Right cardiac atrium (tissue), 5 donors: ENCODE measurements around the gene SLC66A2. TPM values are rescaled to one million over a fixed set of nuclear protein-coding genes. Genes with fewer than 3 reads are reported as not detected.
A peak's percentile ranks its signal among the peaks of the same experiment; 100 is the strongest.

ENCODE experiments used
- ATAC-seq, 2 donors: fragments of 200-7000 bp; cut with Tn5 transposase; one replicate each; pipeline versions ENCODE4 v1.8.0 to v1.9.1; 2020; ENCODE audit warnings: moderate library complexity in 2 of 2, mild to moderate bottlenecking in 1 of 2
- DNase-seq, 3 donors: peaks; one replicate each; pipeline ENCODE4 v3.0.0-alpha.2; 2020
- H3K27ac ChIP-seq: one replicate; pipeline ENCODE4 v1.5.1; 2013; ENCODE audit warnings: mild to moderate bottlenecking, low read length, control low read depth, moderate library complexity
- H3K27me3 ChIP-seq: one replicate; pipeline ENCODE4 v1.6.1; 2013; ENCODE audit not compliant: control insufficient read depth, insufficient read depth
- H3K4me1 ChIP-seq: one replicate; pipeline ENCODE4 v1.6.1; 2013; ENCODE audit warnings: low read length; ENCODE audit not compliant: control insufficient read depth, insufficient read depth
- H3K4me3 ChIP-seq: one replicate; pipeline ENCODE4 v1.5.1; 2013; ENCODE audit warnings: low read length, control low read depth
- H3K9me3 ChIP-seq: one replicate; pipeline ENCODE4 v1.6.1; 2013; ENCODE audit warnings: low read length; ENCODE audit not compliant: control insufficient read depth
- WGBS: extraction: QIAGEN DNeasy Blood & Tissue Kit; methylation state at CpG from one replicate; pipeline ENCODE4 v1.1.7; 2013; 5-methylcytosine and 5-hydroxymethylcytosine counted together
- intact Hi-C, 4 donors: fragments of 100-400 bp; cut with DNase I; formaldehyde crosslinking; loops; one replicate each; pipeline versions ENCODE4 v1.11.0 to v1.14.0; 2022 to 2023
- polyA plus RNA-seq: library from polyadenylated mRNA; stranded (reverse); fragments of 200-250 nt; gene quantifications from one replicate; pipeline ENCODE4 v1.2.3, GENCODE V29; 2013
- total RNA-seq, 4 donors: library from RNA; stranded (reverse); fragmentation: NEBNext Ultra II Directional; extraction: Animal tissue kit (Norgen Biotek cat#: 25700); gene quantifications; one replicate each; pipeline ENCODE4 v1.2.1, GENCODE V29; 2021
- donor health status: healthy with polysubstance abuse.
- donor health status: DM: no; HTN: yes; CAD: no.
- donor health status: DM: no; HTN: no; CAD: no.
- donor health status: DM: no; HTN: yes; CAD: no; lungs with severe emphysema.
- donor health status: DM: yes; HTN: yes; CAD: no.

SLC66A2 gene
- total and polyA plus RNA-seq, 5 donors = 24.7 to 40.0 (median 27.0) TPM

GRCh38 chr18:79905389-79905911 lies 46.0 kb downstream of the SLC66A2 start:
- no peaks in the 10 kb centered on the region for H3K4me1 ChIP-seq
- intact Hi-C loops = no loop called here
- WGBS = 83% methylated on average over 21 of the region's 21 CpGs
- no peaks in the 10 kb centered on the region for H3K27me3 ChIP-seq
- ATAC-seq = peak; percentile 56 to 61
- H3K4me3 ChIP-seq = no peak overlapping the region
- peak in 2 of 3 donors; percentile 59 to 76 for DNase-seq
- no peaks in the 10 kb centered on the region for H3K9me3 ChIP-seq
- no peak overlapping the region for H3K27ac ChIP-seq

- Histone ChIP-seq H3K4me3 (no peak overlapping the region), H3K27ac (no peak overlapping the region), H3K4me1 (no peaks in the 10 kb centered on the region), H3K9me3 (no peaks in the 10 kb centered on the region), H3K27me3 (no peaks in the 10 kb centered on the region)
- intact Hi-C loops = no loop called here
- 94% methylated on average over 27 of the region's 27 CpGs for WGBS
- ATAC-seq (no peak), DNase-seq (peak in 1 of 3 donors; percentile 60)
These were observed 46.9 kb downstream of the SLC66A2 start for GRCh38 chr18:79904357-79905147.

- H3K27me3 ChIP-seq = no peaks in the 10 kb centered on the region
- no peaks in the 10 kb centered on the region for H3K9me3 ChIP-seq
- DNase-seq (peak in 2 of 3 donors; percentile 4 to 53), ATAC-seq (no peak)
- no peaks in the 10 kb centered on the region for H3K4me1 ChIP-seq
- H3K4me3 ChIP-seq = no peak overlapping the region
- H3K27ac ChIP-seq = no peak overlapping the region
- WGBS = 97% methylated on average over 25 of the region's 25 CpGs
- intact Hi-C loops = no loop called here
These were observed 47.6 kb downstream of the SLC66A2 start for GRCh38 chr18:79903787-79904356.

GRCh38 chr18:79903071-79903635 lies 48.3 kb downstream of the SLC66A2 start:
- H3K4me1 ChIP-seq = no peaks in the 10 kb centered on the region
- DNase-seq (peak in 1 of 3 donors; percentile 11), ATAC-seq (no peak)
- H3K27ac ChIP-seq = no peak overlapping the region
- no peaks in the 10 kb centered on the region for H3K9me3 ChIP-seq
- no peak overlapping the region for H3K4me3 ChIP-seq
- no peaks in the 10 kb centered on the region for H3K27me3 ChIP-seq
- WGBS = 97% methylated on average over 28 of the region's 28 CpGs
- intact Hi-C loops = no loop called here

- no peak overlapping the region for H3K27ac ChIP-seq
- H3K4me1 ChIP-seq = no peaks in the 10 kb centered on the region
- DNase-seq (no peak), ATAC-seq (no peak)
- H3K4me3 ChIP-seq = no peak overlapping the region
- no peaks in the 10 kb centered on the region for H3K9me3 ChIP-seq
- 99% methylated on average over 20 of the region's 20 CpGs for WGBS
- H3K27me3 ChIP-seq = no peaks in the 10 kb centered on the region
- intact Hi-C loops = no loop called here
These were observed 48.8 kb downstream of the SLC66A2 start for GRCh38 chr18:79902640-79903039.

GRCh38 chr18:79902075-79902474 lies 49.4 kb downstream of the SLC66A2 start:
- 89% methylated on average over 8 of the region's 8 CpGs for WGBS
- ATAC-seq = no peak
- Histone ChIP-seq H3K27ac (no peak overlapping the region), H3K4me3 (no peak overlapping the region), H3K27me3 (no peaks in the 10 kb centered on the region), H3K4me1 (no peaks in the 10 kb centered on the region), H3K9me3 (no peaks in the 10 kb centered on the region)
- no peak for DNase-seq
- intact Hi-C loops = no loop called here

- intact Hi-C loops = no loop called here
- Histone ChIP-seq H3K4me1 (no peaks in the 10 kb centered on the region), H3K4me3 (no peak overlapping the region), H3K27me3 (no peaks in the 10 kb centered on the region), H3K9me3 (no peaks in the 10 kb centered on the region), H3K27ac (no peak overlapping the region)
- WGBS = 96% methylated on average over 13 of the region's 13 CpGs
- DNase-seq (peak in 1 of 3 donors; percentile 32), ATAC-seq (no peak)
These were observed 49.8 kb downstream of the SLC66A2 start for GRCh38 chr18:79901665-79902064.

- DNase-seq (peak; percentile 6 to 48 (median 26)), ATAC-seq (no peak)
- Histone ChIP-seq H3K27me3 (no peaks in the 10 kb centered on the region), H3K9me3 (no peaks in the 10 kb centered on the region), H3K4me3 (no peak overlapping the region), H3K4me1 (no peaks in the 10 kb centered on the region), H3K27ac (no peak overlapping the region)
- 94% methylated on average over 28 of the region's 28 CpGs for WGBS
- intact Hi-C loops = no loop called here
These were observed 50.6 kb downstream of the SLC66A2 start for GRCh38 chr18:79900610-79901570.

- ATAC-seq = peak; percentile 6 to 15
- no peak overlapping the region for H3K27ac ChIP-seq
- no peaks in the 10 kb centered on the region for H3K4me1 ChIP-seq
- intact Hi-C loops = no loop called here
- 81% methylated on average over 53 of the region's 53 CpGs for WGBS
- peak in 1 of 3 donors; percentile 54 for DNase-seq
- no peaks in the 10 kb centered on the region for H3K27me3 ChIP-seq
- H3K9me3 ChIP-seq = no peaks in the 10 kb centered on the region
- H3K4me3 ChIP-seq = no peak overlapping the region
These were observed 51.6 kb downstream of the SLC66A2 start for GRCh38 chr18:79899609-79900445.
